PC-3 (cell line): ENCODE measurements around the gene FRK. TPM values are rescaled to one million over a fixed set of nuclear protein-coding genes. Genes with fewer than 3 reads are reported as not detected.
"Not testable (repeated sequence)": the region's sequence is repeated elsewhere in the genome, so short reads cannot be mapped to it uniquely, and the experiment has no call there.

Experiments
- ATAC-seq: fragments of 200-7000 bp; cut with Tn5 transposase; 2 replicates; pipeline ENCODE4 v1.9.1; 2020; ENCODE audit warnings: mild to moderate bottlenecking, moderate library complexity
- BruUV-seq: library from RNA; stranded (reverse); fragments of 400-500 nt; replicated peaks from 2 replicates; lab custom pipeline; 2021; lab: Mats Ljungman, UMichigan
- CTCF ChIA-PET: fragments of 300-600 bp; sonication (Branson Sonifier 250); formaldehyde crosslinking; loops from one replicate; lab custom pipeline; 2022; ENCODE audit warnings: antibody characterized with exemption; lab: Charles Lee
- POLR2A ChIA-PET: fragments of 300-600 bp; sonication (Branson Sonifier 250); formaldehyde crosslinking; loops from one replicate; lab custom pipeline; 2022; ENCODE audit warnings: antibody characterized with exemption; ENCODE audit not compliant: unreplicated experiment; lab: Charles Lee
- DNase-seq: peaks from one replicate; pipeline ENCODE4 v3.0.0-alpha.2; 2015
- H2AFZ ChIP-seq: fragments of 300-600 bp; sonication (generic); 2 replicates; pipeline ENCODE4 v1.6.0; 2016; ENCODE audit warnings: antibody characterized with exemption, low read length
- H3F3A ChIP-seq: fragments of 300-600 bp; sonication (generic); one replicate; pipeline ENCODE4 v1.6.0; 2017; ENCODE audit warnings: antibody characterized with exemption, low read length, control low read depth, mild to moderate bottlenecking; ENCODE audit not compliant: unreplicated experiment
- H3K27ac ChIP-seq: fragments of 300-600 bp; sonication (generic); 2 replicates; pipeline ENCODE4 v1.5.1; 2016; ENCODE audit warnings: mild to moderate bottlenecking, low read length
- H3K27me3 ChIP-seq: fragments of 300-600 bp; sonication (generic); 2 replicates; pipeline ENCODE4 v1.6.1; 2016; ENCODE audit warnings: low read length, mixed read lengths
- H3K36me3 ChIP-seq: fragments of 300-600 bp; sonication (generic); 2 replicates; pipeline ENCODE4 v1.6.1; 2016; ENCODE audit warnings: low read depth, mixed run types, low read length, mixed read lengths
- H3K4me1 ChIP-seq: fragments of 300-600 bp; sonication (generic); 2 replicates; pipeline ENCODE4 v1.5.1; 2016; ENCODE audit warnings: low read length; ENCODE audit not compliant: insufficient read depth
- H3K4me2 ChIP-seq: fragments of 300-600 bp; sonication (generic); 2 replicates; pipeline ENCODE4 v1.6.0; 2016; ENCODE audit warnings: low read length
- H3K4me3 ChIP-seq: fragments of 300-600 bp; sonication (generic); 2 replicates; pipeline ENCODE4 v1.5.1; 2016; ENCODE audit warnings: mild to moderate bottlenecking, low read length, mixed read lengths
- H3K79me2 ChIP-seq: fragments of 300-600 bp; sonication (generic); 2 replicates; pipeline ENCODE4 v1.6.1; 2017; ENCODE audit warnings: low read length, mixed read lengths
- H3K9ac ChIP-seq: fragments of 300-600 bp; sonication (generic); 2 replicates; pipeline ENCODE4 v1.6.0; 2016; ENCODE audit warnings: mild to moderate bottlenecking, low read length
- H3K9me2 ChIP-seq: fragments of 300-600 bp; sonication (generic); replicated peaks from 2 replicates; pipeline ENCODE4 v1.6.1; 2016; ENCODE audit warnings: mixed run types, low read length, mixed read lengths
- H3K9me3 ChIP-seq: fragments of 300-600 bp; sonication (generic); 2 replicates; pipeline ENCODE4 v1.6.1; 2016; ENCODE audit warnings: low read length, mixed read lengths
- H4K20me1 ChIP-seq: fragments of 300-600 bp; sonication (generic); 2 replicates; pipeline ENCODE4 v1.6.1; 2016; ENCODE audit warnings: low read length, mixed read lengths
- EZH2 ChIP-seq: fragments of 300-600 bp; sonication (generic); IDR thresholded peaks from one replicate; pipeline ENCODE4 v1.6.1; 2017; ENCODE audit warnings: antibody characterized with exemption, mild to moderate bottlenecking, low read length; ENCODE audit not compliant: unreplicated experiment
- EZH2phosphoT487 ChIP-seq: fragments of 300-600 bp; sonication (generic); IDR thresholded peaks from 2 replicates; pipeline ENCODE4 v1.6.1; 2018; ENCODE audit warnings: mild to moderate bottlenecking, antibody characterized with exemption, low read length, borderline replicate concordance
- intact Hi-C: fragments of 100-400 bp; cut with micrococcal nuclease; formaldehyde crosslinking; loops from 2 replicates; pipeline ENCODE4 v1.9.0; 2023
- total RNA-seq: library from RNA; depleted of rRNA; stranded (reverse); fragments of >200 nt; gene quantifications from 2 replicates; pipeline ENCODE4 v1.2.3, GENCODE V29; 2014
- TF ChIP-seq, protein P1 (sequence below): fragments of 300-600 bp; sonication (generic); conservative IDR thresholded peaks from 2 replicates; pipeline ENCODE4 v1.5.1; 2017; ENCODE audit warnings: antibody characterized with exemption, low read depth, mild to moderate bottlenecking, low read length

Gene FRK
- total RNA-seq, 1 experiment from 2014 or later: 0.66 TPM

- CTCF ChIA-PET: interaction anchor here (1.0 to 1.7 kb wide), 3 partner anchors 36 to 88 kb away, joined by 4 to 20 read pairs (median 10); partner anchors contain the start of gene FRK
- H3K4me2 ChIP-seq: no peak overlapping the region
- intact Hi-C loops: loop anchor here (1.0 kb wide), 1 partner anchor 86 kb away; no protein-coding TSS in a partner anchor
These were observed 36.5 kb upstream of the FRK start for GRCh38 chr6:116096979-116097816.

GRCh38 chr6:116096048-116096759, 35.5 kb upstream of the FRK start:
- H4K20me1 ChIP-seq, intact Hi-C loops, H3K27ac ChIP-seq, DNase-seq, H3K4me3 ChIP-seq, H3K9me2 ChIP-seq, ATAC-seq, POLR2A ChIA-PET, H3F3A ChIP-seq, H3K36me3 ChIP-seq, H3K79me2 ChIP-seq, BruUV-seq, H3K4me1 ChIP-seq, H3K27me3 ChIP-seq, H3K4me2 ChIP-seq, H3K9ac ChIP-seq, H3K9me3 ChIP-seq, H2AFZ ChIP-seq: not testable (repeated sequence)
- CTCF ChIA-PET: interaction anchor here (1.0 to 1.7 kb wide), 3 partner anchors 35 to 87 kb away, joined by 4 to 20 read pairs (median 10); partner anchors contain the start of gene FRK

More at GRCh38 chr6:116096979-116097816, 36.5 kb upstream of the FRK start:
- H2AFZ ChIP-seq: no peak overlapping the region
- H3K4me3 ChIP-seq: no peak overlapping the region
- DNase-seq (peak; percentile 23), ATAC-seq (no peak)
- no peak overlapping the region for H3K27ac ChIP-seq
- H3K36me3 ChIP-seq: no peaks in the 10 kb centered on the region
- peaks cover 14% of the 10 kb centered on the region for H3K4me1 ChIP-seq
- peaks cover 10% of the 10 kb centered on the region for H3K79me2 ChIP-seq
- H3K9ac ChIP-seq: no peak overlapping the region
- BruUV-seq: no TSS peak
- no peaks in the 10 kb centered on the region for H3K27me3 ChIP-seq
- no peaks in the 10 kb centered on the region for H3K9me3 ChIP-seq
- POLR2A ChIA-PET: interaction anchor here (0.7 kb wide), 1 partner anchor 85 kb away, joined by 3 read pairs; no protein-coding TSS in a partner anchor
- H4K20me1 ChIP-seq: no peaks in the 10 kb centered on the region
- no peaks in the 10 kb centered on the region for H3F3A ChIP-seq
- no peaks in the 10 kb centered on the region for H3K9me2 ChIP-seq
- TF ChIP-seq, protein P1, sequence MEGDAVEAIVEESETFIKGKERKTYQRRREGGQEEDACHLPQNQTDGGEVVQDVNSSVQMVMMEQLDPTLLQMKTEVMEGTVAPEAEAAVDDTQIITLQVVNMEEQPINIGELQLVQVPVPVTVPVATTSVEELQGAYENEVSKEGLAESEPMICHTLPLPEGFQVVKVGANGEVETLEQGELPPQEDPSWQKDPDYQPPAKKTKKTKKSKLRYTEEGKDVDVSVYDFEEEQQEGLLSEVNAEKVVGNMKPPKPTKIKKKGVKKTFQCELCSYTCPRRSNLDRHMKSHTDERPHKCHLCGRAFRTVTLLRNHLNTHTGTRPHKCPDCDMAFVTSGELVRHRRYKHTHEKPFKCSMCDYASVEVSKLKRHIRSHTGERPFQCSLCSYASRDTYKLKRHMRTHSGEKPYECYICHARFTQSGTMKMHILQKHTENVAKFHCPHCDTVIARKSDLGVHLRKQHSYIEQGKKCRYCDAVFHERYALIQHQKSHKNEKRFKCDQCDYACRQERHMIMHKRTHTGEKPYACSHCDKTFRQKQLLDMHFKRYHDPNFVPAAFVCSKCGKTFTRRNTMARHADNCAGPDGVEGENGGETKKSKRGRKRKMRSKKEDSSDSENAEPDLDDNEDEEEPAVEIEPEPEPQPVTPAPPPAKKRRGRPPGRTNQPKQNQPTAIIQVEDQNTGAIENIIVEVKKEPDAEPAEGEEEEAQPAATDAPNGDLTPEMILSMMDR: peak; percentile 45
- no peak for TF ChIP-seq EZH2phosphoT487
- TF ChIP-seq EZH2: no peak

DNA sequence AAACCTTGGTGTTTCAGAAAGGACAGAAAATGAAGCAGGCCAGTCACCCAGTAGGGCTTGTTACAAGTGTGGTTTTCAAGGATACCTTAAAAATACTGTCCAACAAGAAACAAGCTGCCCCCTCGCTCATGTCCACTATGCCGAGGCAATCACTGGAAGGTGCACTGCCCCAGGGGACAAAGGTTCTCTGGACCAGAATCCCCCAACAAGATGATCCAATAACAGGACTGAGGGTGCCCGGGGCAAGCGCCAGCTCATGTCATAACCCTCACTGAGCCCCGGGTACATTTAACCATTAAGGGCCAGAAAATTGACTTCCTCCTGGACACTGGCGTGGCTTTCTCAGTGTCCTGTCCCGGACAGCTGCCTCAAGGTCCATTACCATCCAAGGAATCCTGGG, 33.4 kb upstream of the FRK start:
- DNase-seq: no peak
- no TSS peak for BruUV-seq
- no peaks in the 10 kb centered on the region for H3K9me3 ChIP-seq
- TF ChIP-seq EZH2phosphoT487 (no peak), EZH2 (no peak)
- TF ChIP-seq, protein P1: no peak
- POLR2A ChIA-PET: no interaction called here
- CTCF ChIA-PET: no interaction called here
- no peaks in the 10 kb centered on the region for H4K20me1 ChIP-seq
- no peak overlapping the region for H3K4me2 ChIP-seq
- no peaks in the 10 kb centered on the region for H3K9me2 ChIP-seq
- H3K27me3 ChIP-seq: no peaks in the 10 kb centered on the region
- H3K27ac ChIP-seq: no peak overlapping the region
- no peak overlapping the region for H2AFZ ChIP-seq
- no peaks in the 10 kb centered on the region for H3K79me2 ChIP-seq
- H3K4me1 ChIP-seq: no peaks in the 10 kb centered on the region
- H3F3A ChIP-seq: no peaks in the 10 kb centered on the region
- no peak overlapping the region for H3K9ac ChIP-seq
- H3K36me3 ChIP-seq: no peaks in the 10 kb centered on the region
- ATAC-seq: no peak
- intact Hi-C loops: no loop called here
- no peak overlapping the region for H3K4me3 ChIP-seq
